K562 (cell line): ENCODE results near the gene IL4R. TPM values are rescaled to one million over a fixed set of nuclear protein-coding genes. Genes with fewer than 3 reads are reported as not detected.

Experiments
- ATAC-seq: fragments of 200-7000 bp; cut with Tn5 transposase; 3 replicates; pipeline ENCODE4 v1.9.1; 2020; ENCODE audit warnings: moderate library complexity
- BruUV-seq: library from RNA; stranded (reverse); fragments of 400-500 nt; replicated peaks from 2 replicates; lab custom pipeline; 2021; lab: Mats Ljungman, UMichigan
- CTCF ChIA-PET: fragments of 300-600 bp; formaldehyde crosslinking; extraction: SDS; loops from one replicate; lab custom pipeline; 2021; ENCODE audit warnings: low intra/inter-chr PET ratio; lab: Yijun Ruan, JAX
- POLR2A ChIA-PET: fragments of 300-600, 350-650 bp; sonication (Branson Sonifier 250); formaldehyde crosslinking; extraction: SDS; loops from one replicate; lab custom pipeline; 2021; ENCODE audit warnings: antibody characterized with exemption, inconsistent platforms; lab: Yijun Ruan, JAX
- DNase-seq, 4 experiments: peaks; one replicate each; pipeline versions ENCODE4 v3.0.0 to v3.0.0-alpha.2; 2011 to 2018; ENCODE audit warnings: low spot score in 3 of 4, mixed read lengths in 3 of 4; ENCODE audit errors: extremely low read depth in 1 of 4
- FAIRE-seq: peaks from 2 replicates; lab custom pipeline; 2011; peaks lifted over from hg19 to GRCh38; lab: Jason Lieb, UNC
- H2AFZ ChIP-seq: 2 replicates; pipeline ENCODE4 v1.6.0; 2011; ENCODE audit warnings: low read depth, low read length, control low read depth, inconsistent platforms
- H3K27ac ChIP-seq: fragments of 200-600 bp; 3 replicates; pipeline ENCODE4 v1.8.0; 2011; ENCODE audit warnings: low read depth, mild to moderate bottlenecking, control low read depth, inconsistent platforms, low read length, moderate library complexity, mixed read lengths; ENCODE audit errors: extremely low read depth
- H3K27me3 ChIP-seq, 2 experiments: fragments of 300-600 bp in 1 of 2; 2 replicates in 1 of 2; 3 replicates in 1 of 2; pipeline versions ENCODE4 v1.6.0 to v1.8.0; 2011; ENCODE audit warnings: inconsistent platforms in 2 of 2, low read length in 2 of 2, mild to moderate bottlenecking in 1 of 2, mixed read lengths in 1 of 2, moderate library complexity in 1 of 2; ENCODE audit not compliant: control insufficient read depth in 2 of 2, insufficient read depth in 2 of 2
- H3K36me3 ChIP-seq: fragments of 300-600 bp; 3 replicates; pipeline ENCODE4 v1.8.0; 2011; ENCODE audit warnings: mild to moderate bottlenecking, low read length, inconsistent platforms; ENCODE audit not compliant: control insufficient read depth, insufficient read depth
- H3K4me1 ChIP-seq, 2 experiments: fragments of 200-600 bp in 1 of 2; replicated peaks in 1 of 2; 2 replicates in 1 of 2; 3 replicates in 1 of 2; pipeline versions ENCODE4 v1.5.1 to v1.8.0; 2011; ENCODE audit warnings: inconsistent platforms in 2 of 2, low read length in 2 of 2, mild to moderate bottlenecking in 1 of 2, mixed read lengths in 1 of 2, moderate library complexity in 1 of 2; ENCODE audit not compliant: control insufficient read depth in 2 of 2, insufficient read depth in 2 of 2
- H3K4me2 ChIP-seq: 2 replicates; pipeline ENCODE4 v1.6.1; 2011; ENCODE audit warnings: low read length, control low read depth, inconsistent platforms, mixed read lengths; ENCODE audit not compliant: insufficient read depth
- H3K4me3 ChIP-seq: fragments of 200-600 bp; sonication (generic), shearing (Covaris generic); 2 replicates; pipeline ENCODE4 v1.5.1; 2016; ENCODE audit warnings: control low read depth, inconsistent platforms
- H3K79me2 ChIP-seq: fragments of 200-600 bp; 3 replicates; pipeline ENCODE4 v1.8.0; 2011; ENCODE audit warnings: low read length, inconsistent platforms; ENCODE audit not compliant: control insufficient read depth, insufficient read depth
- H3K9ac ChIP-seq, 2 experiments: 2 replicates each; pipeline versions ENCODE4 v1.6.0 to v1.6.1; 2011; ENCODE audit warnings: low read depth in 2 of 2, low read length in 2 of 2, control low read depth in 1 of 2, inconsistent platforms in 1 of 2, mild to moderate bottlenecking in 1 of 2, mixed read lengths in 1 of 2; ENCODE audit not compliant: insufficient read depth in 1 of 2
- H3K9me1 ChIP-seq: one replicate; pipeline ENCODE4 v1.6.0; 2011; ENCODE audit warnings: inconsistent platforms, mild to moderate bottlenecking, low read length, moderate library complexity; ENCODE audit not compliant: control insufficient read depth, insufficient read depth
- H3K9me3 ChIP-seq: replicated peaks from 2 replicates; pipeline ENCODE4 v1.5.1; 2011; ENCODE audit warnings: low read depth, low read length, inconsistent platforms; ENCODE audit not compliant: control insufficient read depth, insufficient read depth
- H4K20me1 ChIP-seq: replicated peaks from 2 replicates; pipeline ENCODE4 v1.6.1; 2011; ENCODE audit warnings: low read length, inconsistent platforms, mixed read lengths; ENCODE audit not compliant: control insufficient read depth, insufficient read depth
- C11orf30 ChIP-seq: fragments of 450-650 bp; IDR thresholded peaks from 2 replicates; pipeline ENCODE4 v1.6.1; 2016; ENCODE audit warnings: low read depth, mild to moderate bottlenecking
- ESRRB ChIP-seq: fragments of 250-450 bp; sonication (Bioruptor Pico); IDR thresholded peaks from 2 replicates; pipeline ENCODE4 v1.5.0; 2020; ENCODE audit warnings: mild to moderate bottlenecking, moderate library complexity, borderline replicate concordance
- MAFG ChIP-seq: fragments of 450-650 bp; conservative IDR thresholded peaks from 2 replicates; pipeline ENCODE4 v1.6.1; 2016; ENCODE audit warnings: missing genetic modification characterization, missing compliant biosample characterization
- MAZ ChIP-seq, 2 experiments: fragments of 450-650 bp in 1 of 2; sonication (generic) in 1 of 2; formaldehyde crosslinking; IDR thresholded peaks in 1 of 2; conservative IDR thresholded peaks in 1 of 2; 2 replicates each; pipeline versions ENCODE4 v1.4.0 to v1.5.0; 2020; ENCODE audit warnings: mild to moderate bottlenecking in 1 of 2, missing genetic modification reagents in 1 of 2
- MED1 ChIP-seq: sonication (generic); formaldehyde crosslinking; IDR thresholded peaks from 2 replicates; pipeline ENCODE4 v1.8.1; 2023; ENCODE audit warnings: missing genetic modification reagents, borderline replicate concordance
- NFE2 ChIP-seq: IDR thresholded peaks from 2 replicates; pipeline ENCODE4 v1.6.1; 2014; ENCODE audit warnings: antibody characterized with exemption, low read depth
- RAD21 ChIP-seq, 2 experiments: fragments of 250-450 bp in 1 of 2; fragments of 450-650 bp in 1 of 2; sonication (Bioruptor Pico) in 1 of 2; formaldehyde crosslinking in 1 of 2; IDR thresholded peaks in 1 of 2; conservative IDR thresholded peaks in 1 of 2; 2 replicates each; pipeline versions ENCODE4 v1.4.0 to v1.8.0; 2020 to 2022; ENCODE audit warnings: mild to moderate bottlenecking in 2 of 2, moderate library complexity in 1 of 2
- SMAD2 ChIP-seq: fragments of 150-350 bp; IDR thresholded peaks from 2 replicates; pipeline ENCODE4 v1.6.1; 2014; ENCODE audit warnings: low read depth, mild to moderate bottlenecking, low read length
- SMC3 ChIP-seq: conservative IDR thresholded peaks from 2 replicates; pipeline ENCODE4 v1.6.1; 2011; ENCODE audit warnings: low read depth, low read length, improper control_type of control experiment; ENCODE audit not compliant: insufficient read depth
- SP1 ChIP-seq: sonication (generic); formaldehyde crosslinking; IDR thresholded peaks from 2 replicates; pipeline ENCODE4 v1.8.1; 2022; ENCODE audit warnings: mild to moderate bottlenecking, missing genetic modification reagents
- TCF7 ChIP-seq: sonication (generic); IDR thresholded peaks from 2 replicates; pipeline ENCODE4 v1.6.1; 2016; ENCODE audit warnings: antibody characterized with exemption, borderline replicate concordance
- YY1 ChIP-seq, 3 experiments: IDR thresholded peaks; 2 replicates each; pipeline ENCODE4 v1.6.1; 2011; ENCODE audit warnings: low read length in 2 of 3, mild to moderate bottlenecking in 2 of 3, moderate library complexity in 2 of 3, borderline replicate concordance in 1 of 3, control low read depth in 1 of 3, low read depth in 1 of 3; ENCODE audit not compliant: insufficient read depth in 3 of 3, insufficient replicate concordance in 2 of 3, control insufficient read depth in 1 of 3, insufficient read length in 1 of 3; ENCODE audit errors: extremely low read depth in 1 of 3
- ZBTB7A ChIP-seq: IDR thresholded peaks from 2 replicates; pipeline ENCODE4 v1.6.1; 2011; ENCODE audit warnings: low read depth, mild to moderate bottlenecking, low read length, moderate library complexity, borderline replicate concordance; ENCODE audit not compliant: control insufficient read depth
- WGBS: fragments of 100-300 bp; shearing (Covaris generic); methylation state at CpG from one replicate; pipeline ENCODE4 v1.1.6; 2016; ENCODE audit warnings: low coverage, mixed read lengths; ENCODE audit not compliant: insufficient coverage; ENCODE audit errors: missing lambda C conversion rate; 5-methylcytosine and 5-hydroxymethylcytosine counted together
- in situ Hi-C: fragments of 300-500 bp; cut with MboI; formaldehyde crosslinking; loops from 4 replicates; pipeline ENCODE4 v1.15.0; 2018; ENCODE audit warnings: inconsistent platforms, mixed read lengths
- intact Hi-C: fragments of 100-400 bp; cut with micrococcal nuclease; formaldehyde crosslinking; loops from 2 replicates; pipeline ENCODE4 v1.14.2; 2022
- polyA plus RNA-seq, 8 experiments: library from polyadenylated mRNA; depleted of rRNA in 4 of 8; stranded (reverse) in 5 of 8; unstranded in 3 of 8; fragments of >200 nt; fragmentation: Nextera tagmentation in 2 of 8; fragmentation: Illumina TruSeq in 1 of 8; extraction: Ambion mirVana in 2 of 8; extraction: Trizol in 1 of 8; gene quantifications; 2 replicates each; pipeline versions ENCODE4 v1.2.1 to v1.2.3, GENCODE V29; 2011 to 2014; ENCODE audit warnings: inconsistent platforms in 1 of 8, missing spikeins in 1 of 8
- total RNA-seq, 7 experiments: library from RNA; depleted of rRNA in 6 of 7; stranded (reverse); fragments of >200 nt in 6 of 7; fragmentation: Illumina TruSeq in 2 of 7; extraction: Trizol in 2 of 7; gene quantifications; 2 replicates each; pipeline versions ENCODE4 v1.2.1 to v1.2.3, GENCODE V29; 2011 to 2021; ENCODE audit warnings: low replicate concordance in 1 of 7
- TF ChIP-seq, protein P1 (sequence below): IDR thresholded peaks from 3 replicates; pipeline ENCODE4 v1.6.1; 2011; ENCODE audit warnings: borderline replicate concordance, mild to moderate bottlenecking, moderate library complexity; ENCODE audit not compliant: insufficient read length; ENCODE audit errors: extremely low read depth

Gene IL4R
- total and polyA plus RNA-seq, 9 of the 15 experiments (the other 6 are each of a cell fraction or from before 2014, with no cell fraction given): 0.17 to 5.8 (median 3.3) TPM

DNA sequence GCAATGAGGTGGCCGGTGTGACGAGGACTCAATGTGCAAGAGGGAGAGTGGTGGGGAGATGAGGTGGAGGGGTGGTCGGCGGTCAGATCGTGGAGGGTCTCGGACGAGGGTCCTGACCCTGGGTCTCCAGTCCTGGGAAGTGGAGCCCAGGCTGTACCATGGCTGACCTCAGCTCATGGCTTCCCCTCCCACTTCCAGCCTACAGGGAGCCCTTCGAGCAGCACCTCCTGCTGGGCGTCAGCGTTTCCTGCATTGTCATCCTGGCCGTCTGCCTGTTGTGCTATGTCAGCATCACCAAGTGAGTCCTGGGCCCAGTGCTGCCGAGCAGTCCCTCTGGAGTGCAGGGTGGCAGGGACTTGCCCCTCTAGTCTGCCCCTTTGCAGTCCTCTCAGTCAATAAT is 41.8 kb downstream of the IL4R start:
- Histone ChIP-seq H3K9ac (no peak overlapping the region), H3K4me3 (no peak overlapping the region), H3K27ac (no peak overlapping the region), H3K9me1 (no peaks in the 10 kb centered on the region), H3K9me3 (no peaks in the 10 kb centered on the region; the same call in 1 of the 2 replicates), H4K20me1 (no peaks in the 10 kb centered on the region), H3K79me2 (no peaks in the 10 kb centered on the region), H3K36me3 (no peaks in the 10 kb centered on the region), H3K27me3 (no peaks in the 10 kb centered on the region; a peak in 1 of 5 replicates), H2AFZ (no peak overlapping the region), H3K4me1 (peaks cover 0 to 4% of the 10 kb centered on the region in 2 experiments; a peak in 1 of 5 replicates), H3K4me2 (no peak overlapping the region)
- 32% methylated on average over 7 of the region's 12 CpGs for WGBS
- no TSS peak for BruUV-seq
- FAIRE-seq: peak; percentile 82
- ChIA-PET POLR2A (interaction anchor here (0.6 to 1.5 kb wide), 4 partner anchors 12 to 157 kb away, joined by 3 to 5 read pairs (median 4); no protein-coding TSS in a partner anchor), CTCF (interaction anchor here (0.6 kb wide), 1 partner anchor 121 kb away, joined by 3 read pairs; no protein-coding TSS in a partner anchor)
- peak; percentile 31 to 66 (median 40) for DNase-seq
- intact Hi-C loops (no loop called here), in situ Hi-C loops (no loop called here)
- peak; percentile 95 for ATAC-seq
- 0 out of 2 replicates have a peak, but pooled peaks have one; percentile 7 for TF ChIP-seq SMC3
- TF ChIP-seq MED1 (CRISPR knock-in tag): no peak
- TF ChIP-seq, protein P1, sequence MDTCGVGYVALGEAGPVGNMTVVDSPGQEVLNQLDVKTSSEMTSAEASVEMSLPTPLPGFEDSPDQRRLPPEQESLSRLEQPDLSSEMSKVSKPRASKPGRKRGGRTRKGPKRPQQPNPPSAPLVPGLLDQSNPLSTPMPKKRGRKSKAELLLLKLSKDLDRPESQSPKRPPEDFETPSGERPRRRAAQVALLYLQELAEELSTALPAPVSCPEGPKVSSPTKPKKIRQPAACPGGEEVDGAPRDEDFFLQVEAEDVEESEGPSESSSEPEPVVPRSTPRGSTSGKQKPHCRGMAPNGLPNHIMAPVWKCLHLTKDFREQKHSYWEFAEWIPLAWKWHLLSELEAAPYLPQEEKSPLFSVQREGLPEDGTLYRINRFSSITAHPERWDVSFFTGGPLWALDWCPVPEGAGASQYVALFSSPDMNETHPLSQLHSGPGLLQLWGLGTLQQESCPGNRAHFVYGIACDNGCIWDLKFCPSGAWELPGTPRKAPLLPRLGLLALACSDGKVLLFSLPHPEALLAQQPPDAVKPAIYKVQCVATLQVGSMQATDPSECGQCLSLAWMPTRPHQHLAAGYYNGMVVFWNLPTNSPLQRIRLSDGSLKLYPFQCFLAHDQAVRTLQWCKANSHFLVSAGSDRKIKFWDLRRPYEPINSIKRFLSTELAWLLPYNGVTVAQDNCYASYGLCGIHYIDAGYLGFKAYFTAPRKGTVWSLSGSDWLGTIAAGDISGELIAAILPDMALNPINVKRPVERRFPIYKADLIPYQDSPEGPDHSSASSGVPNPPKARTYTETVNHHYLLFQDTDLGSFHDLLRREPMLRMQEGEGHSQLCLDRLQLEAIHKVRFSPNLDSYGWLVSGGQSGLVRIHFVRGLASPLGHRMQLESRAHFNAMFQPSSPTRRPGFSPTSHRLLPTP: peak; percentile 53
- TF ChIP-seq SP1: no peak
- TF ChIP-seq ZBTB7A: peak; percentile 27; the same call in 1 of the 2 replicates
- TF ChIP-seq RAD21 (CRISPR knock-in tag; conservative IDR thresholded peaks at IDR 0.05 in 1 of 2, IDR thresholded peaks at IDR 0.05 in 1 of 2): peak; percentile 37 to 73; a peak in 3 of 4 replicates
- peak; percentile 95 for TF ChIP-seq C11orf30
- TF ChIP-seq YY1 (IDR thresholded peaks at IDR 0.05; ENCODE audit: borderline replicate concordance in 1 of 3, control insufficient read depth in 1 of 3, extremely low read depth in 1 of 3, insufficient read depth in 3 of 3, insufficient read length in 1 of 3, insufficient replicate concordance in 2 of 3, low read depth in 1 of 3, low read length in 2 of 3): peak in 1 of 3 experiments; percentile 35
- TF ChIP-seq MAZ (CRISPR knock-in tag; conservative IDR thresholded peaks at IDR 0.05 in 1 of 2, IDR thresholded peaks at IDR 0.05 in 1 of 2): 0 out of 4 replicates have a peak, but pooled peaks of 1 of the 2 experiments have one; percentile 21
- TF ChIP-seq TCF7: no peak
- TF ChIP-seq SMAD2: no peak
- peak; percentile 92 for TF ChIP-seq MAFG
- TF ChIP-seq NFE2: peak; percentile 85
- no peak for TF ChIP-seq ESRRB (CRISPR knock-in tag)
